SH-SY5Y (cell line): ENCODE results near the gene NPRL2.

Source experiments
- GATA2 ChIP-seq: IDR thresholded peaks from 2 replicates; pipeline ENCODE4 v1.6.1; 2011; ENCODE audit warnings: mild to moderate bottlenecking, low read depth, low read length
- GATA3 ChIP-seq: IDR thresholded peaks from 2 replicates; pipeline ENCODE4 v1.6.1; 2011; ENCODE audit warnings: low read depth, mild to moderate bottlenecking, low read length, moderate library complexity

The NPRL2 gene

DNA sequence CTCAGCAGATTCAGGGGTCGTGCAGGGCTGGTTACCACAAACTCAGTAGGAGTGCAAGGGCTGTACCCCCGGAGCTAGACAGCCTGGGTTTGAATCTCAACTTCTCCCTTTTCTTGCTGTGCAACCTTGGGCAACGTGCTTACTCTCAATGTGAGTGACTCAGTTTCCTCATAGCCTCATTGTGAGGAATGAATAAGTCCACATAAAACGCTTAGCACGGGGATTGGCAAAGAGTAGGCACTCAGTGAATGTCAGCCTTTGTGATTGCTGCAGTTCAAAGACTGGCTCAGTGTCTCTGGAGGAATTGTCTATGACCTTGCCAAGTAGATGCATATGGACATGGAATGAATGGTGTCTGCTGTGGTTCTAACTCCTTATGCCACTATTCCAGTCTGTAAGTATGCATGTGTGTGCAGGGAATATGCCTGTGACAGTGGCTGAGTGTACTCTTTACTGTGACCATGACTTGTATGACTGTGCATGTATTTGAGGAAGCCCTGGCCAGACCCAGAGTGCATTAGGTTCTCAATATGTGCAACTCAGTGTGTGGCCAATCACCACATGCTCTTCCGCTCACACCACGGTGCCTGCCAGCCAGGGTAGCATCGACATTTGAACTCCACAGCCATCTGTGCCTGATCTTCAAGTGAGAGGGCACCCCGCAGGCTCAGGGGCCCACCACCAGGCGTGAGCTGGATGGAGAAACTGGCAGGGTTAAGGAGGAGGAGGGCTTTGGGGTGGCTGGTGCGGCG, 50.5 kb downstream of the NPRL2 start:
- no peak for TF ChIP-seq GATA3

DNA sequence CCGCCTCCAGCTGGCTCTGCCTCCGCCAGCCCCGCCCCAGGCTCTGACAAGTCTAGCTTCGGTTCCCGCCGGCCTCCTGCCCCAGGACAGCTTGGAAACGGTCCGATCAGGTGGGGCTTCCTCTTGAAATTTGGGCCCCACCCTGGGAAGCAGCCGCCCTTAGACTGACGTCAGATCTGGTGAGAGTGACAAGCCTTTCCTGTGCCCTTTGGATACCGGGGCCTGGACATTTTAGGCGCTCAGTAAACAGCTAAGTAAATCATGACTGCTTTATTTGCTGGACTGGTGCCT, 51.0 kb downstream of the NPRL2 start:
- TF ChIP-seq GATA2 (no peak), GATA3 (no peak)

DNA sequence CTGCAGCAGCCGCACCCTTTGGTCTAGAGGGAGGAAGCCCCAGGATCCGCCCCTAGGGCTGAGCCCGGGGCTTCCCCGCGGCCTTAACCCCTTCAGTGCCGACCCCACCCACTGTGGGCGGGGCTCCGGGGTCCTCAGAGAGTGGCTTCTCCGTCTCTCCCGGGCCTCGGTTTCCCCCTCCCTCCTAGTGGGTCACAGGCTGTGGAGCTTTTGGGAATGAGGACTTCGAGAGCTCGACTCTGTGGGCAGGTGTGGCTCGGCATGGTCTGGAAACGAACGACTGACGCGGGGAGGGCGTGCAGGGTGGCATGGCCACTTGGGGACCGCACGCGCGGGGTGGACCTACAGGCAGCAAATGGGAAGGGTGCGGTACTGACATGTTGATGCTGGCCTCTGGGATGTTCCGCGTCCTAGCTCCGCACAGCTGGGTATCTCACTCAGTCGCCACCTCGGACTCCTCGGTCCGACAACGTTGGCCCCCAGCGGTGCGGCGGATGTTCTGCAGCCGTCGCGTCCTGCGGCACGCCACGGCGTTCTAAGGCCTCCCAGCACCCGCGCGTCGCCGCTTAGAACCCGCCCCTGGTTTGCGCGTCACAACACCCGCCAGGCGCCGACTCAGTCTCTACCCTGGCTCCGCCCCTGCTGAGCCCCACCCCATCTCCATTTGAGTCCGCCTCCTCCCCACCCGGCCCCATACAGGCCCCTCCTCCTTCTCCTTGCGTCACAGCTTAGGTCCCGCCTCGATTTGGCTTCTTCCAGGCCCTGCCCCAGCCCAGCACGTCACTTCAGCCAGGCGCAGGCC, 51.5 kb downstream of the NPRL2 start, which contains the start of the genes HYAL3 and NAA80:
HYAL3 (minus strand) TSS at position 570 of the 802 bp plus-strand sequence. CDS start 3,803 bp downstream, outside the sequence.
NAA80 (minus strand) TSS at position 570 of the 802 bp plus-strand sequence. CDS start 1,942 bp downstream, outside the sequence.
- no peak for TF ChIP-seq GATA2
- TF ChIP-seq GATA3 = no peak

DNA sequence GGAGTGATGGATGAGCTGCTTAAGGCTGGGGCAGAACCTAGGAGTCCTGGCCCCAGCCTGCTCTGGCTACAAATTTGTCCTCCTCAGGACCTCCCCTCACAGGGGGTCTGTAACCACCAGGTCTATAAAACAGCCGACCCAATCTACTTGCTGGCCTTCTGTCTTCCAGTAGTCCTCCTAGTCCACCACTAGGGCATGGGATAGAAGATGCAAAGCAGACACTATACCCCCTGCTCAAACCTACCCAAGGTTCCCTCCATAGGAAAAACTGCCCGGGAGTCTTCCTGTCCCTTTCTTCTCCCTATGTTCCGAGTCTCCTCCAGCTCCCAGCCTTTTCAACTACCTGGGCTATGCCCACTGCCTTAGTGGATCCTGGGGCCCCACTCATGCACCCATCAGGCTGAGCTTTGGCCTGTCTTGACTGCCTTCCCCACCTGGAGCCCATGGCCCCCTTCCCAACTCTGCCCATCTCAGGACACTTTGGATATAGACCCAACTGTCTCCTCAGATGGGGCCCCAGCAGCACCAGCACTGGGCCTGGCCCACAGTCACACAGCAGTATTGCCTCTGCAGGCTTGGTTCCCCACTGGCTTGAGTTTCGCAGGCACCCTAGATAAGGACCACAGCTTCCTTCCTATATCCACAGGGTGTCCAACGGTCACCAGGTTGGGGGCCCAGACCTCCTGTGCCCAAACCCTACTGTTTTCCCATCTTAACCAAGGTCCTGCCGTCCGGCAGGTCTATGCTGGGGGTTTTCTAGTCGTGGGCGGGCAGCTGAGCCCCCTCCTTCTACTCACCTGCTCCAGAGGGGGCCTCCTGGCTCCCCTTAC, 52.5 kb downstream of the NPRL2 start:
- TF ChIP-seq GATA3 = no peak
- TF ChIP-seq GATA2 = no peak

DNA sequence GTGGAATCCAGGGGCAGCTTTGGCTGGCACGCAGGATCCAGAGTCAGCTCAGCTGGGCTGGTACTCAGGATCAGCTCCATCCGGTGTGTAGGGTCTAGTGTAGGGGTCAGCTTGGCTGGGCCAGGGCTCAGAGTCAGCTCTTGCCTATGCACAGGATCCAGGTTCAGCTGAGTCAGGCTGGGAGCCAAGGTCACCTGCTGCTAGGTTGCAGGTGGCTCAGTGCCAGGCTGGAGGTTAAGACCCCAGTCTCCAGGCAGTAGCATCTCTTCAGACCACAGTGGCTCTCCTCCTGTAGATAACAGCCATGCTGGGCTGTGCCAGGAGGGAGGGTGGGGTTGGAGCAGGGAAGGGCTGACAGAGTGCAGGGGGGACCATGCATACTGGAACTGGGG, 53.2 kb downstream of the NPRL2 start:
- TF ChIP-seq GATA2 = no peak
- no peak for TF ChIP-seq GATA3
